ENCODE measurements around the gene CTPS2.
"Not testable (repeated sequence)": the region's sequence is repeated elsewhere in the genome, so short reads cannot be mapped to it uniquely, and the experiment has no call there.

Gene CTPS2, protein sequence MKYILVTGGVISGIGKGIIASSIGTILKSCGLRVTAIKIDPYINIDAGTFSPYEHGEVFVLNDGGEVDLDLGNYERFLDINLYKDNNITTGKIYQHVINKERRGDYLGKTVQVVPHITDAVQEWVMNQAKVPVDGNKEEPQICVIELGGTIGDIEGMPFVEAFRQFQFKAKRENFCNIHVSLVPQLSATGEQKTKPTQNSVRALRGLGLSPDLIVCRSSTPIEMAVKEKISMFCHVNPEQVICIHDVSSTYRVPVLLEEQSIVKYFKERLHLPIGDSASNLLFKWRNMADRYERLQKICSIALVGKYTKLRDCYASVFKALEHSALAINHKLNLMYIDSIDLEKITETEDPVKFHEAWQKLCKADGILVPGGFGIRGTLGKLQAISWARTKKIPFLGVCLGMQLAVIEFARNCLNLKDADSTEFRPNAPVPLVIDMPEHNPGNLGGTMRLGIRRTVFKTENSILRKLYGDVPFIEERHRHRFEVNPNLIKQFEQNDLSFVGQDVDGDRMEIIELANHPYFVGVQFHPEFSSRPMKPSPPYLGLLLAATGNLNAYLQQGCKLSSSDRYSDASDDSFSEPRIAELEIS

DNA sequence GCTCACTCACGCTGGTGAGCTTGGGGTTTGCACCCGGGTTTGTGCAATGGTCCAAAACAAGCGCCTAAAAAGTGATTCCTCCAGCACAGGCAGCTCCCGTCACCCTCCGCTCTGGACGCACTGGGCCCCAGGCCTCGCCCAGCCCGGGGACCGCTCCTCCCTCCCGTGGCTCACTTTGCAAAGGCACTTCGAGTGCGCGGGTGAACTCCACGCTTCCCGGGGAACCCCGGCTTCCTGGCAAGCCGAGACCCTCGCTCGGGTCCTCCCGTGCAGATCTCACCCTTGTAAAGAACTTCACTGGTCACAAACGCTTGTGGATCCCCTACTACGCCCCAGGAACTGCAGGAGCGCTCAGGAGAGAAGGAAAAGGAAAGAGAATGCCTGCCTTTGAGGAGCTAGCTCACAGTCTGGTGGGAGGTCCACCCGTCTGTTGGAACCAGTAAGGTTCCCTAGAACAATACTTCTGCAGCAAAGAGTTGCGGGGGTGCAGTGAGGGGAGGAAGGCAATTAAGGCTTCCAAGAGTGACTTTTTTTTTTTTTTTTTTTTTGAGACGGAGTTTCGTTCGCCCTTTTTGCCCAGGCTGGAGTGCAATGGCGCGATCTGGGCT lies at the start of gene CTPS2:
Gene CTPS2 (minus strand): TSS at position 122 of the 608 bp plus-strand sequence. CDS start 9,767 bp downstream, outside the sequence.
- no peak for DNase-seq (ENCODE audit: low read depth, low spot score)

DNA sequence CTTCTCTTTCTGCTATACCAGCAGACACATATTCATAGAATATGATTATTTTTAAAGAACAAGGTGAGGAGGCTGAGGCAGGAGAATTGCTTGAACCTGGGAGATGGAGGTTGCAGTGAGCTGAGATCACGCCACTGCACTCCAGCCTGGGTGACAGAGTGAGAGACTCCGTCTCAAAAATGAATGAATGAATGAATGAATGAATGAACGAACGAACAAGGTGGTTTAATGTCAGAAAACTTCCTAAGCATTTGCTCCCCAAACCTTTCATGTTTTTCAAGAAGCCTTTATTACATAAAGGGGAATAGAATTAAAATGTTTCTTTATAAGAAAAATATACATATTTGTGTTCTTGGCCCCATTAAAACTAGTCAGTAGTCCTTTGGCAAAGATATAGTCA lies 49.0 kb upstream of the CTPS2 start:
- DNase-seq (ENCODE audit: low read depth, low spot score): not testable (repeated sequence)

DNA sequence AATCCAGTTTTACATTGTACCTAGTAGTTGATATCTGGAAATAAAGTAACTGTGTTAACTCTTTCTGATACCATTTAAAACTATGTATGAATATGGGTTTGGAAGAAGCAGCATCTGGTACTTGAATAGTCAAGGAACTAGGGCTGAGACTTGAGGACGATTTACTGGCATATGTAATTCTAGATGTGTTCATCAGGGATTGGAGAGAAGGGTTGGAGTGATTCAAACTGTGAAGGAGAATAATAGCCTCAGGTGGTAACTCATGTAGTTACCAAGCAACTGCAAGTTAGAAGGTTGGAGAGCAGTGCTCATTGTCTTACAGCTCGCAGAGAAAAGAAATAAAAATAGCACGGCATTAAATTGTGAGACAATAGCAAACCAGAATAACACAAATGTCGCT lies 44.3 kb upstream of the CTPS2 start:
- DNase-seq (ENCODE audit: low read depth, low spot score): no peak

DNA sequence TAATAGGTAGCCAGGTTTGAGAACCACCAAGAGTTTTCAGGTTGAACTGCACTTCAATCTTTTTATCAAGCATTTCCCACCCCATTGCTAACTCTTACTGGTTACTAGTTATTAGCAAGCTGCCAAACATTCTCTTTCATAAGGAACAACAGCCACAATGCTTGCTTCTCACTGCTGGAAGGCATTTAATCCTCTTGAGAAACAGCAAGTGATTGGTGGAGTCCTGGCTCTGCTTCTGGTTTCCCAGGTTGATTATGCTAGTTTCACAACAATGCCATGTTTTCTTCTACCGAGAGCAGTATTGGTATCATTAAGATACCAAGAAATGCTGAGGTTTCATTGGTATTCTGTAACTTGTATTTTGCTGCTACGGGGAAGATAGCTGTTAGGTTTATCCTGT lies 41.5 kb upstream of the CTPS2 start:
- DNase-seq (ENCODE audit: low read depth, low spot score): no peak

DNA sequence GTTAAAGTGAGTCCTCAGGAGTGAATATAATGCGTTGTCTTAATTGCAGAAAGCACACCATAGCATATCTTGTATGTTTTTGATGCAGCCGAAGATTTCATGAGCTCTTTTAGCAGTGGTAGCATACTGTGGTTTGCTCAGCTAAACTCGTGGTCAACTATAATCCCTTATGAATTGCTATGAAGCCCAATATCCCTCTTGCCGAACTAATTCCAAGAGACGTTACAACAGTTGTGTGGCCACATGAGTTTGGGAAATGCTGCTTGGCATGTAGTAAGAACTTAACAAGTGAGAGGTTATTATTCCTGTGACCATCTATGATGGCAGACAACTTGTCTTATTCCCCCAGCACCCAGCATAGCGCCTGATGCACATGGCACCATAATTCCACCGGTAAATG lies 37.7 kb upstream of the CTPS2 start:
- DNase-seq (ENCODE audit: low read depth, low spot score): no peak

DNA sequence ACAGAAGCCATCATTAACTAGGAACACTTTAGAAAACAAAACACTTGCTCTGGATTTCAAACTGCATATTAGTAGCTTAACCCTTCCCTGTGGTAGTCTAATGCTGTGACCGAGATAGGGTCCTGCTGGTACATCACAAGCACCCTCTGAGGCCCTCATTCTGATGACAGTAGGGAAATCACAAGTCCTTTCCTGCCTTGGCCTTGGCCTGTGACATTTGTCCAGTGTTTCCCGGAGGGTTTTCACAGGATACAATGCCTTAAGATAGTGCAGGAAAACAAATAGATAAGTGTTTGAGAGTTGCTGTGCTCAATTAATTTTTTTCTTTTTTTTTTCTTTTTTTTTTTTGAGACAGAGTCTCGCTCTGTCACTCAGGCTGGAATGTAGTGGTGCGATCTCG lies 36.0 kb upstream of the CTPS2 start:
- DNase-seq (ENCODE audit: low read depth, low spot score): no peak

DNA sequence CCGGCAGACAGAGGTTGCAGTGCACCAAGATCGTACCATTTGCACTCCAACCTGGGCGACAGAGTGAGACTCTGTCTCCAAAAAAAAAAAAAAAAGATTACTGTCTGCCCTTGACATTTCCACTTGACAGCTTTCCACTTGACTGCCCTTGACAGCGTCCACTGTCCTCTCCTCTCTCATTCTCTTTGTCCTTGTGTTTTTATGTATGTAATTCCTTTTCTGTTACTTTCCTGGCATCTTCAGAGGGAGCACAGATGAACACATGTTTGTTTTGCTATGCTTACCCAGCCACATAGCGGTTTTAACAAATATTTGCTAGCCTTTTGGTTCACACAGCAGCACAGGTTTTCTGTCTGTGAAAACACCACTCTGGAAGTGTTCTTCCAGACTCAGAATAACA lies 33.2 kb upstream of the CTPS2 start:
- no peak for DNase-seq (ENCODE audit: low read depth, low spot score)

DNA sequence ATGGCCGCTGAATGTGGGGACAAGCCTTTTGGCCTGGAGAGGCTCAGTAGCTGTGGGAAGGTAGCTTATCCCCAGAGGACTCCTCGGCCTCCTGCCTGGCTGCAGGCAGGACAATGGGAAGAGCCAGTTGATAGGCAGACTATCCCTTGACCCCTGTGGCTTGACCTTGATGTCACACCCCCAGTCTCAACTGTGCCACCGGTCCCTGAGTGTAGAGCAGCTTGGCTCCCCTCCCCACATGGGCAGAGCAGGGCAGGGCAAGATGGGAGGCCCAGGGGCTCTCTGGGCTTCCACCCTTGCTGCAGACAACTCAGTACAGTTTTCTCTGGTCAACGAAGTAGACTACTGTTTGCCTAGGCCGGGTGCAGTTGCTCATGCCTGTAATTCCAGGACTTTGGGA lies 32.6 kb upstream of the CTPS2 start:
- no peak for DNase-seq (ENCODE audit: low read depth, low spot score)

DNA sequence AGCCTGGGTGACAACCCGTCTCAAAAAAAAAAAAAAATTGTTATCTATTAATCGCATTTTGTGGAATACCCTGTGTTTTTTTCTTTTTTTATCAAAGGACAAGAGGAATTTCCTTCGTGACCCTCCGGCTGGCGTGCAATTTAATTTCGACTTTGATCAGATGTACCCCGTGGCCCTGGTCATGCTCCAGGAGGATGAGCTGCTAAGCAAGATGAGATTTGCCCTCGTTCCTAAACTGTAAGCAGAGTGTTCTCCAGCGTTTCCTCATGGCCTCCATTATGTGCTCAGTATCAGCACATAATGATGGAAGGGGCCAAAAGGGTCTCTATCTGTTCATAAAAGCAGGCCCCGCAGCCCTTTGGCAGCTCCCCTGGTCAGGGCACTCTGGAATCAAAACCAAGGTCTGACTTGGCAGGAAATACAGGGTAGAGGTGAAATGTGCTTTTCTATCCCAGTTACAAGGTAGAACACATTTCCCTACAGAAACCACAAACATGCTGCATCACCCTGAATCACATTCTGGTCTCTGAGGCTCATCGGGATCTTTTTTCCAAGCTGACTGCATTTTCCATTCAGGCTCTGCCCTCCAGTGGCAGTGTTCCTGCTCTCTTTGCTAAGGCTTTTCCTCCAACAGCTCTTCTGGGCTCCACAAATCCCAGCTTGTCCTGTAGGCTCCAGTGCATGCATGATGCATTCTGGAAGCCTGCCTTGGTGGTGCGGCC lies 31.3 kb upstream of the CTPS2 start:
- DNase-seq (ENCODE audit: low read depth, low spot score): no peak

DNA sequence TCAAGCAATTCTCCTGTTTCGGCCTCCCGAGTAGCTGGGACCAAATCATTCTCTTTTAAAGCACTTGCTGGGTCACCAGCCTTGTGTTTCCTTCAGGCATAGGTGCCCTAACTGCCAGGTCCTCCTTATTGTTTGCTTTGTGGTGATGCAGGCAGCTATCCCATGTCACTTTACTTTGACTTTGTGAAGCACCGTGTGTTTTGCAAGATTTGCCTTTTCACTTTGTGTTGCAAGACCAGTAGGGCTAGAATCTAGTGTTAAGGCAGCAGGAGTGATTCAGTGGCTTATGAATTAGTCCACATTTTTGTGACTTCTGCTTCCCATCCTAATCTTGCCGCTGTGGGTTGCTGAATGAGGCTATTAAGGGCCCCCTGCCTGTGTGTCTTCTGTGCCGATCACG lies 27.1 kb upstream of the CTPS2 start:
- no peak for DNase-seq (ENCODE audit: low read depth, low spot score)

DNA sequence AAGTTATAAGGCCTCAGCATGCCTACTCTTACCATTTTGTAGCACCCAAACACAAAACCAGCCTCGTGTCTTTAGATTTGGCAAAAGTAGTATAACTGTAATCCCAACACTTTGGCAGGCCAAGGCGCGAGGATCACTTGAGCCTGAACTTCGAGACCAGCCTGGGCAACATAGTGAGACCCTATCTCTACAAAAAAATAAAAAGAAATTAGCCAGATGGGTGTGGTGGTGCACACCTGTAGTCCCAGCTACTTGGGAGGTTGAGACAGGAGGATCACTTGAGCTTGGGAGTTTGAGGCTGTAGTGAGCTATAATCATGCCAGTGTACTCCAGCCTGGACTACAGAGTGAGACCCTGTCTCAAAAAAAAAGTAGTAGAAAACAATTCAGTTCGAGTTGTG lies 24.6 kb upstream of the CTPS2 start:
- DNase-seq (ENCODE audit: low read depth, low spot score): no peak

DNA sequence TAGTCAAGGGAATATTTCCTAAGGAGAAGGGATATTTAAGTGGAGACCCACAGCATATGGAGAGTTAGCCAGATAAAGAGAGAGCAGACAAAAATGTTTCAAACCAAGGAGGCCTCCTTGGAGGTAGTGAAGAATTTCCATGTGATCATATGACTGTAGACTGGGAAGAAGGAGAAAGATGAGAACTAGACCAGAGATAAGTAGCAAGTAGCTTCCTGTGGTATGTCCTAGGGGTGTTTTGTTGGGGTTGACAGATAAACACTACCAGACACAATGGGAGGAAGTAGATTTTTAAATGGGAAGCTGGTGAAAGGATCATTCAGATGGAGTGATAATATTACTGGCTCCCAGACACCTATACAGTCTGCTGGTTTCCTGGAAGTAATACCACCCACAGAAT lies 20.5 kb upstream of the CTPS2 start:
- no peak for DNase-seq (ENCODE audit: low read depth, low spot score)

DNA sequence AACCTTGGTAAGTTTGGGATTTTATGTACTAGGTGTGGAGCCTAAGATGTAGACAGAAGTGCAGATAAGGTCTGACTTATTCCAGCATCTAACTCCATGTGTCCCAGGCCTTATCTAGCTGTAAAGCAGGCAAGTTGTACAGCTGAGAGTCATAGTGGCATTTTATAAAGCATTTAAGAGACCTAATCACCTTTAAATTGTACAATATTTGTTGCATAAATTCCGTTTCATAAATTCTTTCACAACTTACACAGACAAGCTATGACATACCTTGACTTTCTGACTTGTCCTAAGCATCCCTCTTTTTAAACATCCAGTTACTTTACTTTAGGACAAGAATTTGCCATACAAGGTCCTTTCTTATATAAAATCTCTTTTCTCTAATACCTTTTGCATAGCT lies 18.0 kb upstream of the CTPS2 start:
- DNase-seq (ENCODE audit: low read depth, low spot score): no peak

DNA sequence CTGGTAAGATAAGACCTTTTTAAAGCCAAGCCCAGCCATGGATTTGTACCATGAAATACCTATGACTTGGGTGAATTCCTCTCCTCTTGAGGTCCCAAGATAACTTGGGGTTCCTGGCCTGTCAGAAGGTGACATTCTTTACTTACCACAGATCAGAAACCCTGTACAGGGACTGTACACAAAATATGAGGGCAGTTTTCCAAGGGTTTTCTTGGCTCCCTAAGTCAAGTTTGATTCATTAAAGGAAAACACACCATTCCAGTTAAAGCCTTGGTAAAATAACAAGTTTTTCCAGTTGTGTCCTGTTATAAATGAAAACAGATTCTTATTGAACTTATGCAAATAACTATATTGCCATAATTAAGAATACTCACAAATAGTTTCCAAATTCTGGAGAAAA lies 15.2 kb upstream of the CTPS2 start:
- no peak for DNase-seq (ENCODE audit: low read depth, low spot score)

DNA sequence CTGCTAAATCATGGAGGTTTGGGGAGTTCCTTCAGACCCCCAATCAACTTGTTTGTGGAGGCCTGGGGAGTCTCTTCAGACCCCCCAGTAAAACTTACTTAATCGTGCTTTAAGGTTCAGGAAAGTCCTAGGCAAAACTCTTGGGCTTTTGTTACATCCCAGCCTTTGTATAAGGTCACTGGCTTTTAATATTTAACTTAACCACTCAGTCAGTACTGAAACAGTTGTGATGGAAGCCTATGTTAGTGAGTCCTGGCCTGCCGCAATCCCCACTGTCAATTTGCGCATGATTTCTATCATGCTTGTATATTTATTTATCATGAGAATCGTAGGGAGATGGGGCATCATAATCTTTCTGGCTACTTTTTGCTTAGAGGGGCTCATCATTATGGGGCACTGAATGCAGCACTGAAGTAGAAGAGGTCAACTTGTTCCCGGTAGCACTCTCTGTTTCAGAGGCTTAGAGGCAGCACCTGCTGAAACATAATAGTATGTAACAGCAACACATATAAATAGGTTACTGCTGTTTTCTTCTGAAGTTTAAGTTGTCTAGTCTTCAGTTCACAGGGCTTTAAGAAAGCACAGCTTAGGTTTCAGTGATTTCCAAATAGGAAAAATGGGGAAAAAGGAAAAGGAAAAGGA lies 14.0 kb upstream of the CTPS2 start:
- not testable (repeated sequence) for DNase-seq (ENCODE audit: low read depth, low spot score)

DNA sequence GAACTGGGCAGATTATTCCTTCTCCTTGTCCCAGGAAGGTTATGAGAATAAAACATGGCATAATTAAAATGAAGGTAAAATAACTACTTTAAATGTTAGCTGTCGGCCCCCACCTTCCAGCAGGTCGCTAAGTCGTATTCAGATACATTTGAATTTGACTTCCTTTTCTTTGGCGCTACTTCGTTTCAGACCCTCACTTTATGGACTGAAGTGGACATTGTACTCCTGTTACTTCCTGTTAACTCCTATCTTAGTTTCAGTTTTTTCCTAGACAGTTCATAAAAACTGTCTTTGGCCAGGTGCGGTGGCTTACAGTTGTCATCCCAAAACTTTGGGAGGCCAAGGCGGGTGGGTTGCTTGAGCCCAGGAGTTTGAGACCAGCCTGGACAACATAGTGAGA lies 12.6 kb upstream of the CTPS2 start:
- no peak for DNase-seq (ENCODE audit: low read depth, low spot score)

DNA sequence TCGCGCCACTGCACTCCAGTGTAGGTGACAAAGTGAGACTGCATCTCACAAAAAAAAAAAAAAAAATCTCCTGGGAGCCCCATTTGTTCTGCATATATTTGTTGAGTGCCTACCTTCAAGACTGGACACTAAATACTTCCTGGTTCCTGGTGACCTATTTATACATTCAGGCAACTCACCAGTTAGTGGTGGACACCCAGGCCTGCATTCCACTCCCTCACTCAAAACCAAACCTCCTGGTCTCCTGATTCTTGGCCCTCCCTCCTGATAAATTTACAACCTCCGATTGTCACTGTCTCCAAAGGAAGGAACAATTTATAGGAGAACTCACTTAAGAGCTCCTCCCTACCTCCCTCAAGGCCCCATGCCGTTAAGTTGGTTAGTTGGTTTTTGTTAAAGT lies 10.0 kb upstream of the CTPS2 start:
- no peak for DNase-seq (ENCODE audit: low read depth, low spot score)

DNA sequence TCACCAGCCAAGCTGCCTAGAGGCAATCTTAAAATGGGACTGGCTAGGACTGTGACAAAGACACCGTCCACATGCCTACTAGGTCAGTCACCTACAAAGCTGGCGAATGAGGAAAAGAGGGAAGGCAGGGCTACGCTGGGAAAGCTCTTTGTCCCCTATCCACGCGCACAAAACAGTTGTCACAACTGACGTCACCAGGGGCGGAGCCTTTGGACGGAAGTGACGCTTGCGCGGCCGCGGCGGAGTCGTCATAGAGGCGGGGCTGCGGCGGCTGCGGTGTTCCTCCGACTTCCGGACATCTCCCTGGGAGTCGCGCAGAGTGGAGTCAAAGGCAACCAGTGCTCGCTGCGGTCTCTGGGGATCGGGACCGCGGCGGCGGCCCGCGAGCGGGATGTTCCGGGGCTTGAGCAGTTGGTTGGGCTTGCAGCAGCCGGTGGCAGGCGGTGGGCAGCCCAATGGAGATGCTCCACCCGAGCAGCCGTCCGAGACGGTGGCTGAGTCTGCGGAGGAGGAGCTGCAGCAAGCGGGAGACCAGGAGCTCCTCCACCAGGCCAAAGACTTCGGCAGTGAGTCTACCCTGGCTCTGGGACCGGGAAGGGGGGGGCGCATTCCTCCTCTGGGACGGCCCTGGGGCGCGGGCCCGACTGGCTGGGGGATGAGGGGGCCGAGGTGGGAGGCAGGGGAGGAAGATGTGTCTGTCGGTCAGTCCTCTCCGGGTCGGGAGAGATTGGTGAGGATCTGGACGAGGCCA lies 7.0 kb upstream of the CTPS2 start, which contains the start of gene SYAP1:
Gene SYAP1 (plus strand): TSS at position 279 of the 751 bp plus-strand sequence. CDS start 113 bp downstream, at position 392.
- peak; percentile 91 for DNase-seq (ENCODE audit: low read depth, low spot score)

DNA sequence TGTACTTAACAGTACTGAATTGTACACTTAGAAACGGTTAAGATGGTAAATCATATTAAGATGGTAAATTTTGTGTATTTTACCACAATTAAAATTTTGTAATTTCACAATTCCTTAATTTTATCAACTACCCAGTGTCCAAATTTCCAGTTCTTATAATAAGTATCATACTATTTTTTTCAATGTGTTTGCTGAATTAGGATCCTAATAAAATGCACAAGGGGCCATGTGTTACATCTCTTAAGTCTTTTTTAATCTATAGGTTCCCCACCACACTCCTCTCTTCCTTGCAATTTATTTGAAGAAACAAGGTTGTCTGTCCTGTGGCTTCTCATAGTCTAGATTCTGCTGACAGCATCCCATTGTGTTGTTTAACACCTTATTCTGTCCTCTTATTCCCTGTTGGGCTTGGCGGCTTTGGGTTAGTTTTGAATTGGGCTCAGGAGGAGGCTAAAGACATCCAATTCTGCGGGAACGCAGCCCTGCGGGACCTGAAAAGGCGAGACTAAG lies 6.4 kb upstream of the CTPS2 start:
- no peak for DNase-seq (ENCODE audit: low read depth, low spot score)

DNA sequence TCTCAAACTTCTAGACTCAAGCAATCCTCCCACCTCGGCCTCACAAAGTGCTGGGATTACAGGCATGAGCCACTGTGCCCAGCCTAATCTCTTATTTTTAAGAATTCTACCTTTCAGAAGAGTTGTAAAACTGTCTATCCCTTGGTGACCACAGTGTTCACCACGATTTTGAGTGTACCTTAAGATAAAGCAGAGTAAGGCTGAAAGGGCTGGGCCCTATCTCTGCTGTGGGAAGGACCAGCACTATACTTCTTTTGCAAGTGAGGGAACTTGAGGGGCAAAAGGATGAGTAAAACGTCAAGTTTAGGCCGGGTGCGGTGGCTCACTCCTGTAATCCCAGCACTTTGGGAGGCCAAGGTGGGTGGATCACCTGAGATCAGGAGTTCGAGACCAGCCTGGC lies 4.0 kb upstream of the CTPS2 start:
- not testable (repeated sequence) for DNase-seq (ENCODE audit: low read depth, low spot score)

DNA sequence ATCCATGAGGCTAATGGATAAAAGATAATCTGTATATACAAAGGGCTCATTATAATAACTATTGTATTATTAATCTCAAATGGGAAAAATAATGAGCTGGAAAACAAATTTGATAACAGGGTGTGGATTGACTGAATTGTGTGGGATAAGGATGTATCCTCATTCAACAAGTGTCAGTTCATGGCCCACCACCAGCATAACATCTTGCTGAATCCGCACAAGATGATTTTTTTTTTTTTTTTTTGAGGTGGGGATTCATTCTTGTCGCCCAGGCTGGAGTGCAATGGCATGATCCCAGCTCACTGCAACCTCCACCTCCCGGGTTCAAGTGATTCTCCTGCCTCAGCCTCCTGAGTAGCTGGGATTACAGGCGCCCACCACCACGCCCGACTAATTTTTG lies 3.2 kb upstream of the CTPS2 start:
- DNase-seq (ENCODE audit: low read depth, low spot score): not testable (repeated sequence)
